ENCODE data around the gene ACADM. TPM values are rescaled to one million over a fixed set of nuclear protein-coding genes. Genes with fewer than 3 reads are reported as not detected.
A peak's percentile ranks its signal among the peaks of the same experiment; 100 is the strongest.

Gene ACADM
- total and polyA plus RNA-seq, 2 of the 13 experiments (the other 11 are each of a cell fraction or from before 2014, with no cell fraction given): 43.7 to 92.2 TPM

GRCh38 chr1:75785983-75786853 lies 61.7 kb downstream of the ACADM start, which contains the start of gene RABGGTB (continued):
- TF ChIP-seq KLF16 (CRISPR knock-in tag; IDR thresholded peaks at IDR 0.05): peak in 1 of 2 experiments; percentile 90; a peak in 2 of 4 replicates
- TF ChIP-seq MAFK (conservative IDR thresholded peaks at IDR 0.05 in 1 of 2, IDR thresholded peaks at IDR 0.05 in 1 of 2; ENCODE audit: low read length in 2 of 2): 0 out of 4 replicates have a peak, but pooled peaks of 1 of the 2 experiments have one; percentile 22
- TF ChIP-seq ARHGAP35 (CRISPR knock-in tag; IDR thresholded peaks at IDR 0.05; ENCODE audit: borderline replicate concordance): no peak
- TF ChIP-seq ZNF616 (CRISPR knock-in tag; IDR thresholded peaks at IDR 0.05; ENCODE audit: low read depth): no peak
- TF ChIP-seq ZNF704 (CRISPR knock-in tag; IDR thresholded peaks at IDR 0.05; ENCODE audit: borderline replicate concordance): 0 out of 2 replicates have a peak, but pooled peaks have one; percentile 45
- TF ChIP-seq ZBTB34 (CRISPR knock-in tag; IDR thresholded peaks at IDR 0.05): no peak
- TF ChIP-seq RARA (CRISPR knock-in tag; IDR thresholded peaks at IDR 0.05): 0 out of 2 replicates have a peak, but pooled peaks have one; percentile 26
- TF ChIP-seq RFX1 (IDR thresholded peaks at IDR 0.05): no peak
- TF ChIP-seq HNRNPUL1 (IDR thresholded peaks at IDR 0.05; ENCODE audit: low read depth, low read length): no peak
- TF ChIP-seq ZMYM4 (CRISPR knock-in tag; IDR thresholded peaks at IDR 0.05): peak; percentile 92
- no peak for TF ChIP-seq ZMYM3 (CRISPR knock-in tag; IDR thresholded peaks at IDR 0.05)
- peak; percentile 73; the same call in 1 of the 2 replicates for TF ChIP-seq LBX2 (CRISPR knock-in tag; IDR thresholded peaks at IDR 0.05; ENCODE audit: borderline replicate concordance)
- no peak; the same call in 1 of the 2 replicates for TF ChIP-seq MAF1 (CRISPR knock-in tag; IDR thresholded peaks at IDR 0.05; ENCODE audit: borderline replicate concordance)
- TF ChIP-seq FOXO1 (CRISPR knock-in tag; IDR thresholded peaks at IDR 0.05): no peak; the same call in 1 of the 2 replicates
- peak; percentile 68; the same call in 1 of the 2 replicates for TF ChIP-seq GMEB1 (CRISPR knock-in tag; IDR thresholded peaks at IDR 0.05; ENCODE audit: borderline replicate concordance)
- peak; percentile 46; the same call in 1 of the 2 replicates for TF ChIP-seq MXD3 (CRISPR knock-in tag; IDR thresholded peaks at IDR 0.05)
- peak; percentile 93 for TF ChIP-seq POLR2AphosphoS2 (IDR thresholded peaks at IDR 0.05; ENCODE audit: low read depth, low read length)
- no peak for TF ChIP-seq FOXC1 (CRISPR knock-in tag; IDR thresholded peaks at IDR 0.05; ENCODE audit: borderline replicate concordance)
- peak; percentile 62; the same call in 1 of the 2 replicates for TF ChIP-seq ZFP1 (CRISPR knock-in tag; IDR thresholded peaks at IDR 0.05)
- no peak for TF ChIP-seq ZNF615 (CRISPR knock-in tag; IDR thresholded peaks at IDR 0.05; ENCODE audit: borderline replicate concordance)
- no peak for TF ChIP-seq MEIS2 (CRISPR knock-in tag; IDR thresholded peaks at IDR 0.05)
- TF ChIP-seq ZNF496 (CRISPR knock-in tag; IDR thresholded peaks at IDR 0.05; ENCODE audit: insufficient replicate concordance): no peak
- no peak for TF ChIP-seq ZNF776 (CRISPR knock-in tag; IDR thresholded peaks at IDR 0.05)
- peak; percentile 25 for TF ChIP-seq HNRNPLL (IDR thresholded peaks at IDR 0.05; ENCODE audit: low read depth, low read length, poor library complexity, severe bottlenecking)
